Measurements from ENCODE around the gene GMDS. TPM values are rescaled to one million over a fixed set of nuclear protein-coding genes. Genes with fewer than 3 reads are reported as not detected.

The GMDS gene
- total and polyA plus RNA-seq, 2 of the 8 experiments (the other 6 are each of a cell fraction or from before 2014, with no cell fraction given), result 16.8 to 50.0 TPM

DNA sequence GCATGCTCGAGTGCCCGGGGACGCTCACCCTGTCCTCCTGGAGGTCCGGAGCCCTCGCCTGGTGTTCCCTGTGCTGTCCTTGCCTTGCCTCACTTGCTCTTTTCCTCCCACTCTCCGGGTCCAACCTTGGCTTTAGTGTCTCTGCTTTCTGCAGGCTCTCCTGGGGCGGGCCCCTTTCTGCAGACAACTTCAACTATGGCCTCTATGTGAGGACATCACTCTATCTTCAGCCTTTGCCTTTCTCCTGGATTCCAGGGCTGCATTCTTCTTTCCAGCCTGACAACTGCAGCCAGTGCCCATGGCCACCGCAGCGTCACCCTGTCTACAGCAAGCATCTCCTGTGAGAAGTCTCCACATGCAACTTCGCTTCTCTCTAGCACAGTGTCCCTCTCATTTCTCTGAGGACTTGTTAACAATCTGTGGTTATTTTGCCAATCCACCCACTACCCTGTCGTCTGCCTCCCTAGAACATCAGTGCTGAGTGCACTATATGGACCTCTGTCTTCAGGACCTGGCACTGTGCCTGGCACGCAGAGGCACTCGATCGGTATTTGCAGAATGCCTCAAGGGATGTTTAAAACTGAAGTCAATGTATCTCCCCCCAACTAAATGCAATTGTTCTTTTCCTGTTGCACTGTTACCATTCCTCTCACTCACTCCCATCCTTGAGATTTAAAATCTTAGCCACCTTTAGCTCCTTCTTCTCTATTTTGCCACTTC is 599.8 kb downstream of the GMDS start:
- DNase-seq (ENCODE audit: low read depth in 1 of 2, low spot score in 2 of 2), result no peak
- Histone ChIP-seq H3K79me2 (ENCODE audit: control insufficient read depth in 1 of 2, insufficient read depth in 2 of 2, low read length in 2 of 2) (no peaks in the 10 kb centered on the region), H2BK120ac (replicated peaks; ENCODE audit: low read depth, low read length) (no peak overlapping the region), H3K14ac (ENCODE audit: insufficient read length) (no peak overlapping the region), H3K4me1 (replicated peaks in 1 of 4; ENCODE audit: control insufficient read depth in 3 of 4, insufficient read depth in 4 of 4, low read length in 3 of 4) (peaks cover 4 to 15% (median 5%) of the 10 kb centered on the region in 4 experiments; a peak in 5 of 7 replicates), H4K91ac (replicated peaks; ENCODE audit: insufficient read length, low read length) (no peak overlapping the region), H3K36me3 (ENCODE audit: control insufficient read depth in 2 of 4, insufficient read depth in 4 of 4, low read length in 3 of 4) (no peaks in the 10 kb centered on the region), H2AFZ (ENCODE audit: low read length) (no peak overlapping the region), H3K9me3 (ENCODE audit: insufficient read depth in 2 of 2, low read depth in 1 of 2, low read length in 1 of 2) (no peaks in the 10 kb centered on the region), H4K8ac (ENCODE audit: extremely low read depth, insufficient read depth, low read length) (peak overlapping the region; percentile 6; the same call in 1 of the 2 replicates), H3K23me2 (ENCODE audit: low read depth, low read length) (no peaks in the 10 kb centered on the region), H2BK12ac (ENCODE audit: low read depth, low read length) (no peak overlapping the region), H2BK20ac (ENCODE audit: low read length) (no peak overlapping the region), H2BK5ac (ENCODE audit: low read depth, low read length) (no peak overlapping the region), H3K27me3 (replicated peaks in 1 of 4; ENCODE audit: control insufficient read depth in 3 of 4, extremely low read depth in 1 of 4, insufficient read depth in 3 of 4, low read length in 3 of 4) (no peaks in the 10 kb centered on the region), H3K27ac (ENCODE audit: low read depth, low read length) (no peak overlapping the region), H3K4me3 (ENCODE audit: extremely low read depth in 1 of 4, insufficient read depth in 2 of 4, low read depth in 3 of 4, low read length in 4 of 4) (no peak overlapping the region), H3K9ac (replicated peaks in 1 of 4; ENCODE audit: extremely low read depth in 1 of 4, low read depth in 3 of 4, low read length in 3 of 4) (no peak overlapping the region), H3K79me1 (ENCODE audit: low read depth, low read length) (no peaks in the 10 kb centered on the region), H3K23ac (ENCODE audit: insufficient read length) (no peak overlapping the region), H4K5ac (ENCODE audit: insufficient read length, low read depth, low read length) (no peak overlapping the region), H3K56ac (replicated peaks; ENCODE audit: insufficient read length, low read depth, low read length) (no peak overlapping the region), H2AK5ac (ENCODE audit: low read depth, low read length) (no peak overlapping the region), H2BK15ac (ENCODE audit: low read length) (no peak overlapping the region), H3K4me2 (ENCODE audit: insufficient read depth in 1 of 2, low read depth in 2 of 2, low read length in 2 of 2) (no peak overlapping the region), H3K18ac (ENCODE audit: extremely low read depth, low read length) (no peak overlapping the region), H4K20me1 (replicated peaks in 1 of 2; ENCODE audit: control insufficient read depth in 1 of 2, insufficient read depth in 2 of 2, low read length in 2 of 2) (peaks cover 0 to 2% of the 10 kb centered on the region in 2 experiments), H3K4ac (replicated peaks; ENCODE audit: insufficient read length, low read depth, low read length) (no peak overlapping the region)
- ChIA-PET POLR2A (ENCODE audit: partially characterized antibody) (no interaction called here), CTCF (ENCODE audit: partially characterized antibody) (no interaction called here)
- no peak for FAIRE-seq
- 89% methylated on average over 14 of the region's 14 CpGs; no CpG with 5 or more reads in 1 of the 2 experiments for WGBS, 2 experiments (ENCODE audit: extremely low coverage in 1 of 2, insufficient coverage in 1 of 2, insufficient read length in 1 of 2, insufficient replicate concordance in 2 of 2, low coverage in 1 of 2, low lambda C conversion rate in 2 of 2, missing lambda C conversion rate in 1 of 2)
- TF ChIP-seq CEBPB (IDR thresholded peaks at IDR 0.05; ENCODE audit: low read depth, low read length), result no peak
